Measurements from ENCODE around the gene SH3BP2.
"Not testable (repeated sequence)": the region's sequence is repeated elsewhere in the genome, so short reads cannot be mapped to it uniquely, and the experiment has no call there.

Gene SH3BP2

DNA sequence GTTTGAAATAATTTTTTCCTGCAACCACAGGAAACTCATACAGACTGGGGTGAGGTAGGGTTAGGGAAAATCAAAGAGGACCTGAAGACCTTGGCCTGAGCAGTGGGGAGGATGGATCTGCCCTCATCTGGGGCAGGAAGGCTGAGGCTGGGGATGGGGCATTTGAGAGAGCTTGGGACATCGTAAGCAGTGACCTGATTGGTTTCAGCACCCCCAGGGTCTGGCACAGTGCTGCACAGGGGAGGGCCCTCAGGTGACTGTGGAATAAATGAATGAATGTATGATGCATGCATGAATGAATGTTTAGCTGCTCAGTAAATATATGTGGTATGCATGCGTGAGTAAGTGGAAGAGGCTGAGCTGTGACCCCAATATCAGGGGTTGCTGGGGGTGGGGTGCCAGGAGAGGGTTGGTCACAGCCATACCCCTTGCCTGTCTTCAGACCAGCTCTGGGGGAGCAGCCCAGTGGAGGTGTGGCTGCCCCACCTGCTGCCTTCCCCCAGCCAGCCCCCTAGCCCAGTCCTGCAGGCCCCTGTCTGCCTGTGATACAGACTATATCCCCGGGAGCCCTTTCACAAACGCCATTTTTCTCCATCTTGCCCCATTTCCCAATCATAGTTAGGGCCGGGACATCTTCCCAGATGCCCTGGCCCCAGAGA is 25.7 kb upstream of the SH3BP2 start:
- DNase-seq (ENCODE audit: insufficient read length) (no peak), FAIRE-seq (no peak)
- no peak for TF ChIP-seq POLR2AphosphoS5 (IDR thresholded peaks at IDR 0.05; ENCODE audit: low read depth, low read length)

GRCh38 chr4:2767705-2768074 is 25.2 kb upstream of the SH3BP2 start:
- DNase-seq (ENCODE audit: insufficient read length) (no peak), FAIRE-seq (no peak)
- TF ChIP-seq POLR2A (IDR thresholded peaks at IDR 0.05; ENCODE audit: low read depth, low read length) (no peak), TAF1 (IDR thresholded peaks at IDR 0.05; ENCODE audit: borderline replicate concordance, low read depth, low read length) (no peak), POLR2AphosphoS5 (IDR thresholded peaks at IDR 0.05; ENCODE audit: low read depth, low read length) (no peak)

DNA sequence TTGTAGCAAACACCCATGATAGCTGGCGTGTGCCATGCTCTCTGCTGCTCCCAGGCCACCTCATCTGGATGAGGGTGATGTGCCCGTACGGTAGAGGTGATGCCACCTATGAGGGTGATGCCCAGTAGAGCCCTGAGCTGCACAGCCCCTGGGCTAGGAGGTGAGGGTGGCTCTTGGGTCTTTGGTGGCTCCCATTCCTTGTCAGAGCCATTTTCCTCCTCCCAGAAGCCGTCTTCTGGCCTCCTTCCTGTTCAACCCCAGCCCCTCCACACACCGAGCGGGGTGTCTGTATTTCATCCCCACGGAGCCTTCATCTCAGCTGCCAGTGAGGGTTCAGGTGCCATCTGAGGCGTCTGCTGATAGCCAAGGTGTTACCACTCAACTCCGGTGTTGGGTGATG is 24.8 kb upstream of the SH3BP2 start:
- no peak for FAIRE-seq

GRCh38 chr4:2768921-2769336 is 24.0 kb upstream of the SH3BP2 start:
- no peak for DNase-seq (ENCODE audit: insufficient read length)

More for the DNA sequence above, 24.8 kb upstream of the SH3BP2 start:
- no peak for TF ChIP-seq POLR2AphosphoS5 (IDR thresholded peaks at IDR 0.05; ENCODE audit: low read depth, low read length)
- no peak for TF ChIP-seq POLR2A (IDR thresholded peaks at IDR 0.05; ENCODE audit: low read depth, low read length)
- no peak for TF ChIP-seq TAF1 (IDR thresholded peaks at IDR 0.05; ENCODE audit: borderline replicate concordance, low read depth, low read length)
- DNase-seq (ENCODE audit: insufficient read length) = no peak

GRCh38 chr4:2771264-2771663 is 21.6 kb upstream of the SH3BP2 start:
- DNase-seq (ENCODE audit: insufficient read length) (no peak), FAIRE-seq (no peak)
- TF ChIP-seq POLR2A (IDR thresholded peaks at IDR 0.05; ENCODE audit: low read depth, low read length) (no peak), TAF1 (IDR thresholded peaks at IDR 0.05; ENCODE audit: borderline replicate concordance, low read depth, low read length) (no peak), POLR2AphosphoS5 (IDR thresholded peaks at IDR 0.05; ENCODE audit: low read depth, low read length) (no peak)

More at GRCh38 chr4:2768921-2769336, 24.0 kb upstream of the SH3BP2 start:
- TF ChIP-seq TAF1 (IDR thresholded peaks at IDR 0.05; ENCODE audit: borderline replicate concordance, low read depth, low read length) = no peak
- no peak for TF ChIP-seq POLR2A (IDR thresholded peaks at IDR 0.05; ENCODE audit: low read depth, low read length)
- no peak for FAIRE-seq

DNA sequence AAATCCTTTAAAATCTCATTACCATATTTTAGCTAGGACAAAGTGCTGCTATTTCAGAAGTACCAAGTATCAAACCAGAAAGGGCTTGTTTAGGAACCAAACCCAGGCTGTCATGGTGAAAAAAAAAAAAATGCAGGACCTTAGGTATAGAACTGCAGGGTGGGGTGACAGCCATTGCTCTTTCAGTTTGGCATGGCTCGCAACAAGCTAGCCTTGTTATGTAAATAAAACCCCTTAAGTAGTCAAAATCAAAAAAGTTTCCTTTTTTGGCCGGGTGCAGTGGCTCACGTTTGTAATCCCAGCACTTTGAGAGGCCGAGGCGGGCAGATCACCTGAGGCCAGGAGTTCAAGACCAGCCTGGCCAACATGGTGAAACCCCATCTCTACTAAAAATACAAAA is 12.2 kb upstream of the SH3BP2 start:
- FAIRE-seq; DNase-seq (ENCODE audit: insufficient read length): not testable (repeated sequence)

- TF ChIP-seq POLR2AphosphoS5 (IDR thresholded peaks at IDR 0.05; ENCODE audit: low read depth, low read length) (no peak), TAF1 (IDR thresholded peaks at IDR 0.05; ENCODE audit: borderline replicate concordance, low read depth, low read length) (no peak), POLR2A (IDR thresholded peaks at IDR 0.05; ENCODE audit: low read depth, low read length) (no peak)
- DNase-seq (ENCODE audit: insufficient read length) = no peak
- FAIRE-seq = no peak
Measured at GRCh38 chr4:2781911-2782310, 11.0 kb upstream of the SH3BP2 start.

DNA sequence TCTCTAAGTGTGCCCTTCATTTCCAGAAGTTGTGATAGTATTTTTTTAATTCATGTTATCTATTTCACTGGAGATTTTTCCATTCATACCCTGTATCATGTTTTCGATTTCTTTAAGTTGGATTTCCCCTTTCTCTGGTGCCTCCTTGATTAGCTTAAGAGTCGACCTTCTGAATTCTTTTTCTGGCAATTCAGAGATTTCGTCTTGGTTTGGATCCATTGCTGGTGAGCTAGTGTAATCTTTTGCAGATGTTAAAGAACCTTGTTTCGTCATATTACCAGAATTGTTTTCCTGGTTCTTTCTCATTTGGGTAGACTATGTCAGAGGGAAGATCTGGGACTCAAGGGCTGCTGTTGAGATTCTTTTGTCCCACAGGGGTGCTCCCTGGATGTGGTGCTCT is 9.1 kb upstream of the SH3BP2 start:
- DNase-seq (ENCODE audit: insufficient read length) (no peak), FAIRE-seq (no peak)
- TF ChIP-seq POLR2AphosphoS5 (IDR thresholded peaks at IDR 0.05; ENCODE audit: low read depth, low read length) (no peak), POLR2A (IDR thresholded peaks at IDR 0.05; ENCODE audit: low read depth, low read length) (no peak), TAF1 (IDR thresholded peaks at IDR 0.05; ENCODE audit: borderline replicate concordance, low read depth, low read length) (no peak)

- FAIRE-seq = peak; percentile 84
- no peak for DNase-seq (ENCODE audit: insufficient read length)
- TF ChIP-seq POLR2A (IDR thresholded peaks at IDR 0.05; ENCODE audit: low read depth, low read length) (0 out of 2 replicates have a peak, but pooled peaks have one; percentile 22), POLR2AphosphoS5 (IDR thresholded peaks at IDR 0.05; ENCODE audit: low read depth, low read length) (no peak)
Measured at GRCh38 chr4:2785613-2786012, 7.3 kb upstream of the SH3BP2 start.

GRCh38 chr4:2786152-2786671 is 6.7 kb upstream of the SH3BP2 start:
- no peak for TF ChIP-seq TAF1 (IDR thresholded peaks at IDR 0.05; ENCODE audit: borderline replicate concordance, low read depth, low read length)
- TF ChIP-seq POLR2AphosphoS5 (IDR thresholded peaks at IDR 0.05; ENCODE audit: low read depth, low read length) = no peak
- FAIRE-seq = peak; percentile 88
- no peak for DNase-seq (ENCODE audit: insufficient read length)

GRCh38 chr4:2786794-2787229 is 6.1 kb upstream of the SH3BP2 start:
- no peak for FAIRE-seq
- no peak for DNase-seq (ENCODE audit: insufficient read length)
- TF ChIP-seq POLR2A (IDR thresholded peaks at IDR 0.05; ENCODE audit: low read depth, low read length) (no peak), TAF1 (IDR thresholded peaks at IDR 0.05; ENCODE audit: borderline replicate concordance, low read depth, low read length) (no peak), POLR2AphosphoS5 (IDR thresholded peaks at IDR 0.05; ENCODE audit: low read depth, low read length) (no peak)

DNA sequence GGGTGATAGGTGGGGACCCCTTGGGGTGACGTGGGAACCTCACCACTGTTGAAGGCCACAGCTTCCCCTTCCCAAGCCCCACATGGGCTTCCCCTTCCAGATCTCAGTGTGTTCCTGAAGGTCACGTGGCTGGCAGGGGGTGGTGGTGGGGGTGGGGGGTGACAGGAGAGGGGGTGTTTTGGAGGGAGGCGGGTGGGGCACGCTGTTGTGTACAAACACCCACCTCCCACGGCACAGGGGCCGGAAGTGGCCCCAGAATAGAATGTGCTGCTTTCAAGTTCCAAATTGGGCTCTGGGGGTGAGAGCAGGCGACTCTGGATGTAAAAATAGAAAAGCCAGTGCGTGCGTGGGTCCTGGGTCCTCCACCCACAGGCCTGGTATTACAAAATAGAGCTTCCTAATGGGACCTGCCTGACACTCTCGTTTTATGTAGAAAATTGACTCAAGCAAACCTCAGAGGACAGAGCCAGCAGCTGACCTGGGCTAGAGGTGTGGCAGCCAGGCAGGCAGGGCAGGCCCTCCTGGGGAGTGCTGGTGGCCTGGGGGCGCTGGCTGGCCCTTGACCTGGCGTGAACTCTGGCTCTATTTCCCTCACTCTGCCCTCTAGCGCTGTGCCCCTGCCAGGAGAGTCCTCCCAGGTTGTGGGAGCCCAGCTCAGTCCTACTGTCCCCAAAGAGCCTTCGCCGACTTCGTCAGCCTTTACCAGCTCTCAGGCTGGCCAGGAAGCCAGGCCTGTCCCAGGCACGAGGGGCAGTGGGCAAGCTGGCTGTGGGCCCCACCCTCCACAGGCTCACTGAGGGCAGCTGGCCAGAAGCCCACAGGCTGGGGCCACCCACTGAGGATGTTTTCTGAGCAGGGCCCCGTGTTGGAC is 5.4 kb upstream of the SH3BP2 start:
- DNase-seq (ENCODE audit: insufficient read length) = peak; percentile 78
- TF ChIP-seq TAF1 (IDR thresholded peaks at IDR 0.05; ENCODE audit: borderline replicate concordance, low read depth, low read length) = no peak
- no peak for TF ChIP-seq POLR2AphosphoS5 (IDR thresholded peaks at IDR 0.05; ENCODE audit: low read depth, low read length)
- TF ChIP-seq POLR2A (IDR thresholded peaks at IDR 0.05; ENCODE audit: low read depth, low read length) = no peak
- FAIRE-seq = peak; percentile 95
